Upper lobe of right lung (tissue), 1 donor: ENCODE data around the gene HLA-DOA. TPM values are rescaled to one million over a fixed set of nuclear protein-coding genes. Genes with fewer than 3 reads are reported as not detected.
A peak's percentile ranks its signal among the peaks of the same experiment; 100 is the strongest.

Experiments
- ATAC-seq: fragments of 200-7000 bp; cut with Tn5 transposase; one replicate; pipeline ENCODE4 v1.9.1; 2020; ENCODE audit warnings: mild to moderate bottlenecking, moderate library complexity
- DNase-seq: peaks from one replicate; pipeline ENCODE4 v3.0.0-alpha.2; 2020
- H3K27ac ChIP-seq: fragments of 200-600 bp; one replicate; pipeline ENCODE4 v1.8.0; 2022
- H3K27me3 ChIP-seq: fragments of 200-600 bp; one replicate; pipeline ENCODE4 v1.8.0; 2022; ENCODE audit warnings: mild to moderate bottlenecking
- H3K36me3 ChIP-seq: fragments of 200-600 bp; one replicate; pipeline ENCODE4 v1.8.0; 2022
- H3K4me1 ChIP-seq: fragments of 200-600 bp; one replicate; pipeline ENCODE4 v1.8.0; 2022
- H3K4me3 ChIP-seq: fragments of 200-600 bp; one replicate; pipeline ENCODE4 v1.8.0; 2022; ENCODE audit warnings: mild to moderate bottlenecking
- H3K9me3 ChIP-seq: fragments of 200-600 bp; one replicate; pipeline ENCODE4 v1.8.0; 2022
- intact Hi-C: fragments of 100-400 bp; cut with DNase I; formaldehyde crosslinking; loops from one replicate; pipeline ENCODE4 v1.11.0; 2022
- total RNA-seq: library from RNA; stranded (reverse); fragmentation: NEBNext Ultra II Directional; extraction: Animal tissue kit (Norgen Biotek cat#: 25700); gene quantifications from one replicate; pipeline ENCODE4 v1.2.1, GENCODE V29; 2021
- TF ChIP-seq, protein P1 (sequence below): fragments of 200-600 bp; IDR thresholded peaks from one replicate; pipeline ENCODE4 v1.8.0; 2022; ENCODE audit warnings: antibody characterized with exemption
- donor health status: DM: no; HTN: yes; CAD: no; lungs with severe emphysema.

Gene HLA-DOA
- total RNA-seq, 1 donor from 2014 or later, result 25.2 TPM

DNA sequence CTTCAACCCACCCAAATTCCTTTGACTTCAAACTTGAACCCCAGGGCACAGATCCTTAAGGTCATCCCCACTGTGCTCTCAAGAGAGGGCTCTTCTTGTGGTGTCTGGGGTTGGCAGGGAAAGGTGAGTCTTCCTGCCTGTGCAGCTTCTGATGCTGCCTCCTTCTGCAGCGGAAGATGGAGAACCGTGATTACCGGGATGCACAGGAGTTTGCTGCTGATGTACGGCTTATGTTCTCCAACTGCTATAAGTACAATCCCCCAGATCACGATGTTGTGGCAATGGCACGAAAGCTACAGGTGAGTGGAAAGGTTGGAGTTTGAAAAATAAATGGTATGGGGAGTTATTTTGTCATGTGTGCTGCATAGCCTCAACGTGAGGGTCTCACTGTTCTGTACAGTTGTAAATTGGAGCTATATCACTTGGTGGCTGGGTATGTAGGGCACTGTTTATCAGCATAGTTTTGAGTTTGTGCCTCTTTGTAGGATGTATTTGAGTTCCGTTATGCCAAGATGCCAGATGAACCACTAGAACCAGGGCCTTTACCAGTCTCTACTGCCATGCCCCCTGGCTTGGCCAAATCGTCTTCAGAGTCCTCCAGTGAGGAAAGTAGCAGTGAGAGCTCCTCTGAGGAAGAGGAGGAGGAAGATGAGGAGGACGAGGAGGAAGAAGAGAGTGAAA, 32.0 kb downstream of the HLA-DOA start:
- Histone ChIP-seq H3K4me1 (peaks cover 46% of the 10 kb centered on the region), H3K9me3 (no peaks in the 10 kb centered on the region), H3K36me3 (peaks cover 92% of the 10 kb centered on the region), H3K27me3 (no peaks in the 10 kb centered on the region), H3K27ac (no peak overlapping the region), H3K4me3 (no peak overlapping the region)
- intact Hi-C loops, result loop anchor here (5.0 kb wide), 1 partner anchor 40 kb away; no protein-coding TSS in a partner anchor
- no peak for ATAC-seq
- DNase-seq, result no peak
- TF ChIP-seq, protein P1, sequence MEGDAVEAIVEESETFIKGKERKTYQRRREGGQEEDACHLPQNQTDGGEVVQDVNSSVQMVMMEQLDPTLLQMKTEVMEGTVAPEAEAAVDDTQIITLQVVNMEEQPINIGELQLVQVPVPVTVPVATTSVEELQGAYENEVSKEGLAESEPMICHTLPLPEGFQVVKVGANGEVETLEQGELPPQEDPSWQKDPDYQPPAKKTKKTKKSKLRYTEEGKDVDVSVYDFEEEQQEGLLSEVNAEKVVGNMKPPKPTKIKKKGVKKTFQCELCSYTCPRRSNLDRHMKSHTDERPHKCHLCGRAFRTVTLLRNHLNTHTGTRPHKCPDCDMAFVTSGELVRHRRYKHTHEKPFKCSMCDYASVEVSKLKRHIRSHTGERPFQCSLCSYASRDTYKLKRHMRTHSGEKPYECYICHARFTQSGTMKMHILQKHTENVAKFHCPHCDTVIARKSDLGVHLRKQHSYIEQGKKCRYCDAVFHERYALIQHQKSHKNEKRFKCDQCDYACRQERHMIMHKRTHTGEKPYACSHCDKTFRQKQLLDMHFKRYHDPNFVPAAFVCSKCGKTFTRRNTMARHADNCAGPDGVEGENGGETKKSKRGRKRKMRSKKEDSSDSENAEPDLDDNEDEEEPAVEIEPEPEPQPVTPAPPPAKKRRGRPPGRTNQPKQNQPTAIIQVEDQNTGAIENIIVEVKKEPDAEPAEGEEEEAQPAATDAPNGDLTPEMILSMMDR, result no peak

DNA sequence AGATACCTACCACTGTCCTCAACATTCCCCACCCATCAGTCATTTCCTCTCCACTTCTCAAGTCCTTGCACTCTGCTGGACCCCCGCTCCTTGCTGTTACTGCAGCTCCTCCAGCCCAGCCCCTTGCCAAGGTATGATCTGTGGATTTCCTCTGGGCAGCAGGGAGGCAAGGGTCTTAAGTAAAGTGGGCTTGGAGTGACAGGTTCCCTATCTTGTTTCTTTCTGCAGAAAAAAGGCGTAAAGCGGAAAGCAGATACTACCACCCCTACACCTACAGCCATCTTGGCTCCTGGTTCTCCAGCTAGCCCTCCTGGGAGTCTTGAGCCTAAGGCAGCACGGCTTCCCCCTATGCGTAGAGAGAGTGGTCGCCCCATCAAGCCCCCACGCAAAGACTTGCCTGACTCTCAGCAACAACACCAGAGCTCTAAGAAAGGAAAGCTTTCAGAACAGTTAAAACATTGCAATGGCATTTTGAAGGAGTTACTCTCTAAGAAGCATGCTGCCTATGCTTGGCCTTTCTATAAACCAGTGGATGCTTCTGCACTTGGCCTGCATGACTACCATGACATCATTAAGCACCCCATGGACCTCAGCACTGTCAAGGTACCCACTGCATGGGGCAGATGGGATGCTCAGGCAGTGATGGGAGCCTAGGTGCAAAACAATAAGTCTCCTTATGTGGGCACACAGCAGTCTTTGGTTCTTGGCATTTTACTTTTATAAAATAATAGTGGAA, 32.9 kb downstream of the HLA-DOA start:
- Histone ChIP-seq H3K27ac (no peak overlapping the region), H3K9me3 (no peaks in the 10 kb centered on the region), H3K4me1 (peaks cover 39% of the 10 kb centered on the region), H3K36me3 (peaks cover 88% of the 10 kb centered on the region), H3K4me3 (no peak overlapping the region), H3K27me3 (no peaks in the 10 kb centered on the region)
- intact Hi-C loops, result loop anchor here (5.0 kb wide), 1 partner anchor 39 kb away; no protein-coding TSS in a partner anchor
- TF ChIP-seq, protein P1, result no peak
- no peak for DNase-seq
- ATAC-seq, result no peak

DNA sequence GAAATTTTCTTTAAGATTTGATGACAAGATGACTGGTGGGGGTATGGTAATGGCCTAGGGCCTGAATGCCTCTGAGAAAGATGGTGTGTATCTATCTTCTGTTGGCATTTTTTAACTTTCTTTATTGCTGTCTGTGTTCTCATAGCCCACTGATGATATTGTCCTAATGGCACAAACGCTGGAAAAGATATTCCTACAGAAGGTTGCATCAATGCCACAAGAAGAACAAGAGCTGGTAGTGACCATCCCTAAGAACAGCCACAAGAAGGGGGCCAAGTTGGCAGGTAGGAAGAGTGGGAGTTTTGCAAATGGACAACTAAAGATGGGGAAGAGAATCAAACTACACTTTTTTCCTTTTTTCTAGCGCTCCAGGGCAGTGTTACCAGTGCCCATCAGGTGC, 33.5 kb downstream of the HLA-DOA start:
- Histone ChIP-seq H3K9me3 (no peaks in the 10 kb centered on the region), H3K4me3 (peak overlapping the region; percentile 74), H3K27ac (no peak overlapping the region), H3K27me3 (no peaks in the 10 kb centered on the region), H3K36me3 (peaks cover 82% of the 10 kb centered on the region), H3K4me1 (peaks cover 35% of the 10 kb centered on the region)
- DNase-seq (no peak), ATAC-seq (no peak)
- intact Hi-C loops, result loop anchor here (5.0 kb wide), 1 partner anchor 39 kb away; no protein-coding TSS in a partner anchor
- TF ChIP-seq, protein P1, result no peak

DNA sequence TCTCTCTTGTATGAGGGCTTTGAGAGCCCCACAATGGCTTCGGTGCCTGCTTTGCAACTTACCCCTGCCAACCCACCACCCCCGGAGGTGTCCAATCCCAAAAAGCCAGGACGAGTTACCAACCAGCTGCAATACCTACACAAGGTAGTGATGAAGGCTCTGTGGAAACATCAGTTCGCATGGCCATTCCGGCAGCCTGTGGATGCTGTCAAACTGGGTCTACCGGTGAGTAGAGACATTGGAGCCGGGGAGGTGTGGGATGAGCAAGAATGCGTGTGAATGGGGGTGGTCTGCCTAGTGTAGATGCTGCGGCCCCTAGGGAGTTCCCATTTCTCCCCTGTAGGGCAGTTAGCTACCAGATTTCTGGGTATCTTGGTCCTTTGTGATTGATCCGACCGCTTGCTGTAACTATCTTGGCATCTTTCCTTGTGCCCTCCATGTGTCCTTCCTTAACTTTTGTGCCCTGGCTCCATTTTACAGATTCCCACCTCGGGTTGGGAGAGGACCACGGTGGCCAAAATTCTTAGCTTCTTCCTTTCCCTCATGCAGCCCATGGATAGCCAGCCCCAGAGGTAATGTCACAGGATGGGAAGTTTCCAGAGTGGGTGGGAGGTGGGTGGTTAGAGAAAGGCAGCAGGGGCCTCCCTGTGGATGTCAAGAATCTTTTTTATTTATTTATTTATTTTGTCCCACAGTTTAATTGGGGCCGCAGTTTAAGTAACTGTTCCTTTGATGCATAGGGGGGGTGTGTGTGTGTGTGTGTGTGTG, 34.7 kb downstream of the HLA-DOA start:
- intact Hi-C loops, result loop anchor here (5.0 kb wide), 1 partner anchor 37 kb away; no protein-coding TSS in a partner anchor
- no peak for ATAC-seq
- DNase-seq, result no peak
- H3K4me1 ChIP-seq, result peaks cover 35% of the 10 kb centered on the region
- no peaks in the 10 kb centered on the region for H3K27me3 ChIP-seq
- TF ChIP-seq, protein P1, result no peak
- no peaks in the 10 kb centered on the region for H3K9me3 ChIP-seq
- peak overlapping the region; percentile 74 for H3K4me3 ChIP-seq
- H3K27ac ChIP-seq, result no peak overlapping the region
- peaks cover 71% of the 10 kb centered on the region for H3K36me3 ChIP-seq

DNA sequence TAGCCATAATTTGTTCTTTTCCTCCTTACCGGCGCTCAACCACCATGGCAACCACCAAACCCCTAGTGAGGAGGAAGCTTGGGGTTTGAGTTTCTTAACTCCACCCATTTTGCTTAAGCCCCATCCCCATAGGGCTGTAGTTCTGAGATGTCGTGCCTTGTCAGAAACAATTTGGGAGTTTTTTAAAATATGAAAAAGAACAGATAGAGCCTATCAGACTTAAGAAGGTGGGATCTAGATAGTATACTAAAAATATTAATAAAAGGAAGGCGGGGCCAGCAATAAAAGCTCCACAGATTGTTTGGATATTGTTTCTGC, 35.4 kb downstream of the HLA-DOA start:
- Histone ChIP-seq H3K27ac (peak overlapping the region; percentile 99), H3K9me3 (no peaks in the 10 kb centered on the region), H3K27me3 (no peaks in the 10 kb centered on the region), H3K36me3 (peaks cover 63% of the 10 kb centered on the region), H3K4me1 (peaks cover 35% of the 10 kb centered on the region), H3K4me3 (peak overlapping the region; percentile 74)
- intact Hi-C loops, result no loop called here
- no peak for ATAC-seq
- no peak for DNase-seq
- TF ChIP-seq, protein P1, result no peak
